Ecto neural progenitor cell (in vitro differentiated cells): Measurements from ENCODE around the gene GID8.
A peak's percentile ranks its signal among the peaks of the same experiment; 100 is the strongest.
"Not testable (repeated sequence)": the region's sequence is repeated elsewhere in the genome, so short reads cannot be mapped to it uniquely, and the experiment has no call there.

Source experiments
- DNase-seq: peaks from one replicate; pipeline ENCODE4 v3.0.0-alpha.2; 2018; ENCODE audit warnings: low spot score

Gene GID8

GRCh38 chr20:62922451-62922921 lies 15.5 kb upstream of the GID8 start:
- DNase-seq = no peak

- DNase-seq = not testable (repeated sequence)
Observed at GRCh38 chr20:62923059-62923668, 14.8 kb upstream of the GID8 start.

- no peak for DNase-seq
Observed at GRCh38 chr20:62923669-62924441, 14.1 kb upstream of the GID8 start.

- no peak for DNase-seq
Observed at GRCh38 chr20:62924442-62925075, 13.4 kb upstream of the GID8 start.

- DNase-seq = no peak
Observed at GRCh38 chr20:62925076-62925419, 12.9 kb upstream of the GID8 start.

- DNase-seq = peak; percentile 62
Observed at GRCh38 chr20:62925420-62926228, 12.3 kb upstream of the GID8 start.

GRCh38 chr20:62926229-62927127 lies 11.5 kb upstream of the GID8 start, which contains the start of gene DIDO1:
TSS of gene DIDO1 (minus strand) at chr20:62926505.
- peak; percentile 93 for DNase-seq

GRCh38 chr20:62927128-62927705 lies 10.7 kb upstream of the GID8 start:
- no peak for DNase-seq

- DNase-seq = no peak
Observed at GRCh38 chr20:62928246-62928939, 9.6 kb upstream of the GID8 start.

- peak; percentile 81 for DNase-seq
Observed at GRCh38 chr20:62929051-62929538, 8.9 kb upstream of the GID8 start.

- DNase-seq = no peak
Observed at GRCh38 chr20:62931464-62931863, 6.5 kb upstream of the GID8 start.

- no peak for DNase-seq
Observed at GRCh38 chr20:62933966-62934365, 4.0 kb upstream of the GID8 start.

- DNase-seq = no peak
Observed at GRCh38 chr20:62935204-62935967, 2.6 kb upstream of the GID8 start.

GRCh38 chr20:62935968-62936585 lies 1.9 kb upstream of the GID8 start:
- DNase-seq = no peak

- DNase-seq = peak; percentile 97
Observed at GRCh38 chr20:62937268-62938104, 461 bp upstream of the GID8 start.

- no peak for DNase-seq
Observed at GRCh38 chr20:62940875-62941274, 2.9 kb downstream of the GID8 start.

- no peak for DNase-seq
Observed at GRCh38 chr20:62941792-62942191, 3.8 kb downstream of the GID8 start.

- DNase-seq = no peak
Observed at GRCh38 chr20:62942456-62942855, 4.5 kb downstream of the GID8 start.
